NOMO-1 treated with DMSO at 0.1 percent for 48 hours (cell line): Measurements from ENCODE around the gene NDUFS8.

Experiments used
- DNase-seq: peaks from one replicate; lab custom pipeline; 2025; ENCODE audit not compliant: unreplicated experiment; lab: John Stamatoyannopoulos, UW

The NDUFS8 gene

GRCh38 chr11:68076371-68077042 lies 46.0 kb downstream of the NDUFS8 start:
- no peak for DNase-seq

GRCh38 chr11:68077617-68078582 lies 47.4 kb downstream of the NDUFS8 start:
- DNase-seq = no peak

- DNase-seq = no peak
Observed at GRCh38 chr11:68080860-68081259, 50.4 kb downstream of the NDUFS8 start.

DNA sequence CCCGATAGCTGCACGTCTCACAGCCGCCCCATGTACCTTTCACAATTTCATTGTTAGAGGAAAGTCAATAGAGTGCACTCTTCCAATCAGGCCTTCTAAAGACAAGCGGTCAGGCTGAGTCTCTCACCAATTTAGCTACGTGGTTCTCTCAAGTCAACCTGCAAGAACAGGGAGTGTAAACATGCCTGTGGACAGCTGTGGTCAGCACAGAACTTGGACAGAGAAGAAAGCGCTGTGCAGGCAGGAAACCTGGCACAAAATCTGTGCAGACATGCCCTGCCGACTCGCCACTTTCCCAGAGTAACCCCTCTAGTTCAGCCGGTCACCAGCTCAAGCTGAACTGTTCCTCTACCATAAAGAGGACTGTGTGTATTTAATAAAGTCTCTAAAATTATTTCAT lies 51.2 kb downstream of the NDUFS8 start:
- DNase-seq = no peak

DNA sequence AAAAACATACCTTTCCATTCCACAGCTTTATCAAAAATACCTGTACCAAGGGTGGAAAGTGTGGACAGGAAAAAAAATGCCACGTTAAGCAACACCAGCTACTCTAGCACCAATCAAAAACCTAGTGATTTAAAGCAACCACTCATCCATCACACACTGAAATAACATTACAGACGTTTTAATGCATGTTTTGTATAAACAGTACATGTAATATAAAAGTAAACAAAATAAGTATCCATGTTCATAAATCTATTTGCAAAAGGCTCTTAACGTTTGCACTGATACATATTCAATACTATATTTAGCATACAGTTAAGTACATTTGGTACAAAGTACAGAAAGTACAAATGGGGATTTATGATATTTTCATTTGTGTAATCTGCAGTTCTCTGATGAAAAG lies 52.0 kb downstream of the NDUFS8 start:
- no peak for DNase-seq

- DNase-seq = no peak
Observed at GRCh38 chr11:68083517-68083916, 53.0 kb downstream of the NDUFS8 start.
